WTC11 (cell line): ENCODE data around the gene CYP4A22.

Experiments used
- ARID4B ChIP-seq: sonication (generic); formaldehyde crosslinking; IDR thresholded peaks from 2 replicates; pipeline ENCODE4 v1.8.0; 2023; ENCODE audit warnings: missing genetic modification reagents, mild to moderate bottlenecking, borderline replicate concordance
- ATF1 ChIP-seq: sonication (generic); formaldehyde crosslinking; IDR thresholded peaks from 2 replicates; pipeline ENCODE4 v1.8.1; 2023; ENCODE audit warnings: mild to moderate bottlenecking, moderate library complexity, missing genetic modification reagents
- CBFB ChIP-seq: sonication (generic); formaldehyde crosslinking; IDR thresholded peaks from 2 replicates; pipeline ENCODE4 v1.8.1; 2022; ENCODE audit warnings: mild to moderate bottlenecking, low read depth, missing genetic modification reagents
- CREB1 ChIP-seq: sonication (generic); formaldehyde crosslinking; IDR thresholded peaks from 2 replicates; pipeline ENCODE4 v1.8.0; 2023; ENCODE audit warnings: mild to moderate bottlenecking, missing genetic modification reagents
- E2F4 ChIP-seq: sonication (generic); formaldehyde crosslinking; IDR thresholded peaks from 2 replicates; pipeline ENCODE4 v1.8.1; 2022; ENCODE audit warnings: low read depth, mild to moderate bottlenecking, moderate library complexity, missing genetic modification reagents, borderline replicate concordance
- MAX ChIP-seq: sonication (generic); formaldehyde crosslinking; IDR thresholded peaks from 2 replicates; pipeline ENCODE4 v1.8.0; 2022; ENCODE audit warnings: mild to moderate bottlenecking, missing genetic modification reagents
- NFYB ChIP-seq: sonication (generic); formaldehyde crosslinking; conservative IDR thresholded peaks from 2 replicates; pipeline ENCODE4 v1.8.0; 2022; ENCODE audit warnings: low read depth, missing genetic modification reagents
- TCF7 ChIP-seq: sonication (generic); formaldehyde crosslinking; IDR thresholded peaks from 2 replicates; pipeline ENCODE4 v1.8.0; 2022; ENCODE audit warnings: mild to moderate bottlenecking, low read depth, missing genetic modification reagents, moderate library complexity
- ZBTB43 ChIP-seq: sonication (generic); formaldehyde crosslinking; IDR thresholded peaks from 2 replicates; pipeline ENCODE4 v1.8.1; 2023; ENCODE audit warnings: mild to moderate bottlenecking, missing genetic modification reagents
- ZNF121 ChIP-seq: sonication (generic); formaldehyde crosslinking; IDR thresholded peaks from 2 replicates; pipeline ENCODE4 v1.8.0; 2023; ENCODE audit warnings: missing genetic modification reagents
- ZNF138 ChIP-seq: sonication (generic); formaldehyde crosslinking; conservative IDR thresholded peaks from 2 replicates; pipeline ENCODE4 v1.8.1; 2022; ENCODE audit warnings: mild to moderate bottlenecking, moderate library complexity, missing genetic modification reagents
- TF ChIP-seq, protein P1 (sequence below): fragments of 200-600 bp; IDR thresholded peaks from 2 replicates; pipeline ENCODE4 v1.8.0; 2022; ENCODE audit warnings: antibody characterized with exemption

- TF ChIP-seq MAX (CRISPR knock-in tag) = no peak
- TF ChIP-seq, protein P1, sequence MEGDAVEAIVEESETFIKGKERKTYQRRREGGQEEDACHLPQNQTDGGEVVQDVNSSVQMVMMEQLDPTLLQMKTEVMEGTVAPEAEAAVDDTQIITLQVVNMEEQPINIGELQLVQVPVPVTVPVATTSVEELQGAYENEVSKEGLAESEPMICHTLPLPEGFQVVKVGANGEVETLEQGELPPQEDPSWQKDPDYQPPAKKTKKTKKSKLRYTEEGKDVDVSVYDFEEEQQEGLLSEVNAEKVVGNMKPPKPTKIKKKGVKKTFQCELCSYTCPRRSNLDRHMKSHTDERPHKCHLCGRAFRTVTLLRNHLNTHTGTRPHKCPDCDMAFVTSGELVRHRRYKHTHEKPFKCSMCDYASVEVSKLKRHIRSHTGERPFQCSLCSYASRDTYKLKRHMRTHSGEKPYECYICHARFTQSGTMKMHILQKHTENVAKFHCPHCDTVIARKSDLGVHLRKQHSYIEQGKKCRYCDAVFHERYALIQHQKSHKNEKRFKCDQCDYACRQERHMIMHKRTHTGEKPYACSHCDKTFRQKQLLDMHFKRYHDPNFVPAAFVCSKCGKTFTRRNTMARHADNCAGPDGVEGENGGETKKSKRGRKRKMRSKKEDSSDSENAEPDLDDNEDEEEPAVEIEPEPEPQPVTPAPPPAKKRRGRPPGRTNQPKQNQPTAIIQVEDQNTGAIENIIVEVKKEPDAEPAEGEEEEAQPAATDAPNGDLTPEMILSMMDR = no peak
- no peak for TF ChIP-seq ZNF138 (CRISPR knock-in tag)
- TF ChIP-seq ARID4B (CRISPR knock-in tag) = no peak
- TF ChIP-seq E2F4 (CRISPR knock-in tag) = no peak
- TF ChIP-seq CBFB (CRISPR knock-in tag) = no peak
- no peak for TF ChIP-seq TCF7 (CRISPR knock-in tag)
- no peak for TF ChIP-seq ZNF121 (CRISPR knock-in tag)
- no peak for TF ChIP-seq NFYB
- TF ChIP-seq ATF1 = no peak
- TF ChIP-seq CREB1 (CRISPR knock-in tag) = no peak
- TF ChIP-seq ZBTB43 = no peak
These were observed 10.0 kb downstream of the CYP4A22 start for GRCh38 chr1:47147047-47147785.
